ENCODE measurements around the gene THEM4.

The THEM4 gene

GRCh38 chr1:151833172-151833900 lies 76.0 kb downstream of the THEM4 start:
- DNase-seq: no peak

- DNase-seq: no peak
Observed at GRCh38 chr1:151832318-151832980, 76.9 kb downstream of the THEM4 start.

- DNase-seq: no peak
Observed at GRCh38 chr1:151831605-151832004, 77.7 kb downstream of the THEM4 start, which contains the start of gene RORC. Gene RORC (minus strand): TSS chr1:151831802. CDS start chr1:151831764, 38 bp downstream.

GRCh38 chr1:151831256-151831591 lies 78.1 kb downstream of the THEM4 start:
- no peak for DNase-seq

DNA sequence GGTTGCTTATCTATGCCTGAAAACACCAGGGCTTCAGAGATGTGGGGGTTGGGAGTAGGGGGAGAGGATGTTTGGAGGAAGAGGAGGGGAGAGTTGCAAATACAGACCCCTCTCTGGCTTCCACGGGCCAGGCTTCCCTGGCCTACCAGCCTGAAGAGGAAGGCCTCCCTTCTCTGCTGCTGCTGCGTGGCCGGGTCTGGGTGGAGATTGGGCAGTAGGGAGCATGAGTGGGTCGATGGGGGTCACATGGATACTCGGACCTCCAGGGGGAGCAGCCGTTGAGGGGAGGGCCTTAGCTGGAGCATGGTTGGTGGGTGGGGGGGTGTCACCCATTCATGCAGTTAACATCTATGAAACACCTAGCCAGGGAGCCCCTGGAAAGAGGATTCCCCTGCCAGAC lies 79.3 kb downstream of the THEM4 start:
- DNase-seq: no peak

DNA sequence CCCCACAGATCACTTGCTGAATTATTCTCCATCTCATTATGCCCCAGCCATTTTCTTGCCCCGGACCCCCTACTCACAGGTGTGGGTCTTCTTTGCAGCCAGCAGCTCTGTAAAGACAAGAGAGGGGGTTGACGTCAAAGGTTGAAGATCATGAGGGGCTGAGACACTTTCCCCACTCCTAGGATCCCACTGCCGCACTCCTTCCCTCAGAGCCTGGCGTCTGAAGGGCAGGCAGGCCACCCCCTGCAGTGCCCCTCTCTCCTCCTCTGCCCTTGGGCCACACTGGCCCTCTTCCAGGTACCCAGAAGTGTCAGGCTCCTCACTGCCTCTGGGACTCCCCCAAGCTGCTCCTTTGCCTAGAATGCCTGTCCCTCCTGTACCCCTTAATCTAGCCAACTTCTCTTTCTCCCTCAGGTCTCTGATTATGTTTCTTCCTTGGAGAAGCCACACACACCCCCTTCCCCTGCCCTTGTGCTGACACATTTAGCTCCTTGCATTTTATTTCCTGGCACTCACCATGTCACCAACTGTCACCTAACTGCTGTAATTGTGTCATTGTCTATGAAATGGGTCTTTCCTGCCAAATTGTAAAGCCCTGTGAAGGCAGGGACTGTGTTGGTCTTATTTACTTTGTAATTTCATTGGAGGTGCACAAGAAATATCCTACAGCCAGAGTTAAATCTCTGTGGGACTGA lies 79.8 kb downstream of the THEM4 start:
- no peak for DNase-seq

DNA sequence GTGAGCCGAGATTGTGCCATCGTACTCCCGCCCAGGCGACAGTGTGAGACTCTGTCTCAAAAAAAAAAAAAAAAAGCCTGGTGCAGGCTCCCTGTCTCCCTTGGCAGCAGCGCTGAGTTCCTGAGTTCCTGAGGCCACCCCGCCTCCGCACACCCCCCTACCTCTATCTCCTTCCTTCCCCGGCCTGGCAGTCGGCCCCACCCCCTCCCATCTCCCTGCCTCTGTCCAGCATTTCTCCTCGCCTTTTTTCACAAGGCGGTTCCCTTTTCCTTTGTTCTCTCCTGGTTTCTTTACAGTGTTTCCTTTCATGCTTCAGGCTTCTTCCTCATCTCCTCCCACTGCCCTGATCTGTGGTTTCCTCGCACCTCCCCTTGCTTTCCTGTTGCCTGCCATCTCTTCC lies 80.4 kb downstream of the THEM4 start:
- DNase-seq: no peak

DNA sequence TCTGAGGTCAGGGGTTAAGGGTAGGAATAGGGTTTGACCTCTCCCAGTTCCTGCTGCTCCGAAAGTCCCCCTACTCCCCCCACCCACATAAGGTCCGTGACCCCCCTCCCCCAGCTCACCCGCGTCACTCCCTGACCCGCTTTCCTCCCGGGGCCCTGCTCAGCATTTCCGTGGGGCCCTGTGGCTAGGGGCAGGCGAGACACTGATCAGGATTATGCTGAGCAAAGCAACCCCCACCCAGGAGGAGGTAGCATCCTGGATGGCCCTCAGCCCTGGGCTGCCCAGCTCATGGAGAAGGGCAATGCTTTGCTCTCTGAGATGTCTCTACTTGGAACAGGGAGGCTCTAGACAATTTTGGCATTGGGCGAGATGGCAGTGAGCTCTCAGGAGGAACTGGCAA lies 81.5 kb downstream of the THEM4 start:
- no peak for DNase-seq

GRCh38 chr1:151825751-151826660 lies 83.3 kb downstream of the THEM4 start:
- DNase-seq: no peak

GRCh38 chr1:151825204-151825603 lies 84.1 kb downstream of the THEM4 start:
- no peak for DNase-seq
